NCI-H2081 treated with DMSO at 0.1 percent for 48 hours (cell line): ENCODE results near the gene SMC1B.
"Not testable (repeated sequence)": the region's sequence is repeated elsewhere in the genome, so short reads cannot be mapped to it uniquely, and the experiment has no call there.

Experiments used
- DNase-seq: peaks from one replicate; lab custom pipeline; 2025; lab: John Stamatoyannopoulos, UW

SMC1B gene

GRCh38 chr22:45420011-45420410 lies 6.6 kb upstream of the SMC1B start:
- DNase-seq, result no peak

GRCh38 chr22:45418770-45419138 lies 5.4 kb upstream of the SMC1B start:
- DNase-seq, result no peak

DNA sequence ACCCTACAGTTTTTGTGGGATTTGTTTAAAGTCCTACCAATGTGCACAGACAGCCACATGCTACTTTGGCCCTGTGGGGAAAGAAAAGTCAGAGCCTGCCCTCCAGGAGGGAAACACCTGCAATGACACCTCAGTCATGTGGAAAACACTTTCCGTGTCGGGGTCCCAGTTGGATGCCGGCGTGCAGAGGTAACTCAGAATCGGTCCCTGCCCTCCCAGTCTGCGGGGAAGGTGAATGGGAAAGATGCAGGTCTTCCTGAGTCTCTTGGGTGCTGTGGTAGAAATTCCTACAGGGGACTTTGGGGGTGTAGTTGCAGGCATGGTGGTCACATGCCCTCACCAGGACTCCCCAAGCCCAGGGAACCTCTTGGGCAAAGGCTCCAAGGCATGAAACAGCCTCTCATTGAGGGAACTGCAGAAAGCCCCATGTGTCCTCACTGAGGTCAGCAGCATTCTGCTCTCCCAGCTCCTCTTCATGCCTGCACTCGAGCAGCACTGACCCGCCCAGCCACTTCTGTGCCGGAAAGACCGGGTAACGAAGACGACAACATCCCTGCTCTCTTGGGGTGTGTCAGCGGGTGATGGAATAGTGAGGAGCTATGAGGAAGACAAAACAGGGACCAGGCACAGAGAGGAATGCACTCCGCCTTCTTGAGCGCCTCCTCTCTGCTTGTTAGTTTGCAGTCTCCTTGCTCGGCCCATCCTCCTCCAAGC lies 4.8 kb upstream of the SMC1B start:
- no peak for DNase-seq

DNA sequence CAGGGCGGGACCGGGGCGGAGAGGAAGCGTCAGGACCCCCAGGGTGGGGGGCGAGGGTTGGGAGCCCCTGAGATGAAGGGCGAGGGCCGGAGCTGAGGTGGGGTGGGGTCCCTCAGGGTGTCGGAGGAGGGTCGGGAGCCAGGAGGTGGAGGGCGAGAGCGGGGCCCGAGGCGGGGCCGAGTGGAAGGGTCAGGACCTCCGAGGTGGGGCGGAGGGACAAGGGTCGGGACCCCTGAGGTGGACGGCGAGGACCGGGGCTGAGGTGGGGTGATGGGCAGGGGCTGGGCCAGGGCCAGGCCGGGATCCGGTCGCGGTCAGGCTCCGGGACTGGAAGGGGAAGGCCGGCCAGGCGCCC lies 409 bp downstream of the SMC1B start:
- no peak for DNase-seq

GRCh38 chr22:45407793-45408192 lies 5.6 kb downstream of the SMC1B start:
- DNase-seq, result no peak

GRCh38 chr22:45402466-45402985 lies 10.9 kb downstream of the SMC1B start:
- no peak for DNase-seq

- no peak for DNase-seq
These were observed 13.5 kb downstream of the SMC1B start for GRCh38 chr22:45399712-45400445.

GRCh38 chr22:45398214-45398613 lies 15.2 kb downstream of the SMC1B start:
- no peak for DNase-seq

DNA sequence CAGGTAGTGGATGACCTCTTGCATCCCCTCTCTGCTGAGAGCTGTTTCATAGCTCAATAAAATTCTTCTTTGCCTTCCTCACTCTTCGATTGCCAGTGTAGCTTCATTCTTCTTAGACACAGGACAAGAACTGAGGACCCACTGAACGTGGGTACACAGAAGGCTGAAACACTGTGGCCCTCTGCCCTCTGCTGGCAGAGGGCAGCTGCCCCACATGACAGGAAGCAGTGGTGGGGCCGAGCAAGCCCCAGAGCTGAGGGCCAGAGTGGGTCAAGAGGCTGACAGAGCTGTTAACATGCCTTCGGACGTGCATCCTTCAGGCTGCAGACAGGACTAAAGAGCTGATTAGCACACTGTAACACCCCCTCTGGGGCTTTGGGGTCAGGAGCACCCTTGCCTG lies 15.6 kb downstream of the SMC1B start:
- no peak for DNase-seq

DNA sequence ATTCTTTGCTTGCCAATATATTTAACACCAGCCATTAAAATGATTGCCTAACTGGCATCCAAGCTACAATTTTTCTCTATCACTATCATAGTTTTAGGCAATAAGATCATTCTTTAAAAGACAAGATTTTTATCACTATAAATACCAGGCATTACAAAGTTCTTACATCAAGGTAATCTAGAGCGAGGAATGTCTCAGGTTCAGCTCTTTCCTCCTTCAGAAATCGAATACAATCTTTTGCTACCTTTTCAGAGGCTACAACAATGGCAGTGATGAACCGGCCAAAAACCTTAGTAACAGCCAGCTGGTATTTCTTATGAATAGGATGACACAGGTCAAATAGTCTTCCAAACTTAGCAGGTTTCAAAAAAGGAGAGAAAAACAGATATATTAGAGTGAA lies 23.9 kb downstream of the SMC1B start:
- DNase-seq, result no peak

DNA sequence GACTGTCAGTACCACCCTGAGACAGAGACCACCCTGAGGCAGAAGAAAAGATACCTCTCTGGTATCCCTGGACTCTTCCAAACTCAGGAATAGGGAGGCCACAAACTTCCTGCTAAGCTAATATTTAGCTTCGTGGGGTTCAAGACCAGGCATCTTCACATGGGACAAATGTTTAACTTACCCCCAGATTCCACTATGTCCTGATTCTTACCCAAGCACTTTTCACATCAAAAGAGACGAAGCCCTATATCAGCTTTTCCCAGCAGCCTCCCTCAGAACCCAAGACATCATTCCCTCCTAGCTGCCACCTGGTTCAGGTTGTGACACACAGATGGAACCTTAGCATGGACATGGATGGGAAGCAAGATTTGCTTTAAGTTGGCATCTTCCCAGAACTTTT lies 32.1 kb downstream of the SMC1B start:
- DNase-seq, result no peak

- no peak for DNase-seq
These were observed 36.7 kb downstream of the SMC1B start for GRCh38 chr22:45376703-45377102.

DNA sequence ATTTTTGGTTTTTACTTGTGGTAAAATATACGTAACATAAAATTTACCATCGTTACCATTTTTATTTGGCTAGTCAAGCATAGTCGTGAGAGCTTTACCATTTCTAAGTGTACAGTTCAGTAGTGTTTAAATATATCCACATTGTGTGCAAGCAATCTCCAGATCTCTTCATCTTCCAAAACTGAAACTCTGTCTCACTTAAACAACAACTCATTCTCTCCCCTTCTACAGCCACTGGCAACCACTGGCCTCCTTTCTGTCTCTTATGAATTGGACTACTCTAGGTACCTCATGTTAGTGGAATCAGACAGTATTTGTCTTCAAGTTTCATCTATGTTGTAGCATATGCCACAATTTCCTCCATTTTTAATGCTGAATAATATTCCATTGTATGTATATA lies 37.4 kb downstream of the SMC1B start:
- no peak for DNase-seq

DNA sequence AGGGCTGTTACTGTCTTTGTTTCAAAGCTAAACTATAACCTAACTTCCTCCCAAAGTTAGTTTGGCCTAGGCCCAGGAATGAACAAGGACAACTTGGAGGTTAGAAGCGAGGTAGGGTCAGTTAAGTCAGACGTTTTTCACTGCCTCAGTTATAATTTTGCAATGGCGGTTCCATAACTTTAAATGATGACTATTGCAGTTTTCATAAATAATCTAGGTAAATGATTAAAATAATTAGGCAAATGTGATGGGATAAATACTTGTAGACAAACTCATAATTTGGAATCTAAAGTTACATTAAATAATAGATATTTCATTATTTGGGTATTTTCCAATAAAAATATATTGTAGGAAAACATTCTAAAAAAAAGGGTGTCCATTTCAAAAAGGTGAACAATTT lies 39.8 kb downstream of the SMC1B start:
- DNase-seq, result not testable (repeated sequence)

GRCh38 chr22:45366713-45367112 lies 46.7 kb downstream of the SMC1B start:
- no peak for DNase-seq

GRCh38 chr22:45359627-45360026 lies 53.8 kb downstream of the SMC1B start:
- DNase-seq, result no peak

DNA sequence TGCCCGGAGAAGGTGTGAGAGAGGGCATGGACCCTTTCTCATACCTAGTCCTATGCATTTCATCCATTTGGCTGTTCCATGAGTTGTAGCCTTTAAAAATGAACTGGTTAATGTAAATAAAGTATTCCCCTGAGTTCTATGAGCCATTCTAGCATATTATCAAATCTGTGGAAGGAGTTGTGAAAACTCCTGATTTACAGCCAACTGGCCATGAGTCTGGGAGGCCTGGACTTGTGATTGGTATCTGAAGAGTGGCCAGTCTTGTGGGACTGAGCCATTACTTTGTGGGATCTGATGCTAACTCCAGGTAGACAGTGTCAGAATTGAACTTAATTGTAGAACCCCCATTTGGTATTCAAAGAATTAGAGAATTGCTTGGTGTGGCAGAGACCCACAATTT lies 55.3 kb downstream of the SMC1B start:
- no peak for DNase-seq

- no peak for DNase-seq
These were observed 55.9 kb downstream of the SMC1B start for GRCh38 chr22:45357490-45357889.

GRCh38 chr22:45353786-45354185 lies 59.6 kb downstream of the SMC1B start:
- DNase-seq, result no peak

GRCh38 chr22:45352757-45353156 lies 60.6 kb downstream of the SMC1B start:
- DNase-seq, result not testable (repeated sequence)

GRCh38 chr22:45351956-45352355 lies 61.4 kb downstream of the SMC1B start:
- DNase-seq, result no peak

DNA sequence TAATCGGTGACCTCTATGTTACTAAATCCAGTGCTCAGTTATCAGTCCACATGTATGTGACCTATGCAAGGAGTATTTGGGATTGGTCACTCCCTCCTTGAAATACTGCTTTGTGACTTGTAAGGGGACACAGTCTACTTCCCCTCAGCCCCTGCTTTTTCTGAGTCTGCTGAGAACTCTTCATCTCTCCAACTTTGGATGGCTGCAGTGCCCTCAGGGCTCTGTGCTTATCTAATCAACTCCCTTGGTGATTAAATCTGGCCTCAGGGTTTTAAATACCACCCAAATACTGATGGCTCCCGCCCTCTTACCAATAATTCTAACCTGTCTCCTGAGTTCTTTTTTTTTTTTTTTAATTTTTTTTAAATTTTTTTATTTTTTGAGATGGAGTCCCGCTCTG lies 63.5 kb downstream of the SMC1B start:
- DNase-seq, result no peak

- DNase-seq, result no peak
These were observed 69.1 kb downstream of the SMC1B start for GRCh38 chr22:45344334-45344733.

GRCh38 chr22:45343143-45343542 lies 70.3 kb downstream of the SMC1B start:
- DNase-seq, result no peak
